Hippocampal formation (tissue), 2 donors: ENCODE data around the gene SYNGR3.
"Not testable (repeated sequence)": the region's sequence is repeated elsewhere in the genome, so short reads cannot be mapped to it uniquely, and the experiment has no call there.

Experiments
- DNase-seq, 2 donors: peaks; one replicate each; lab custom pipeline; 2025; lab: John Stamatoyannopoulos, UW

SYNGR3 gene

DNA sequence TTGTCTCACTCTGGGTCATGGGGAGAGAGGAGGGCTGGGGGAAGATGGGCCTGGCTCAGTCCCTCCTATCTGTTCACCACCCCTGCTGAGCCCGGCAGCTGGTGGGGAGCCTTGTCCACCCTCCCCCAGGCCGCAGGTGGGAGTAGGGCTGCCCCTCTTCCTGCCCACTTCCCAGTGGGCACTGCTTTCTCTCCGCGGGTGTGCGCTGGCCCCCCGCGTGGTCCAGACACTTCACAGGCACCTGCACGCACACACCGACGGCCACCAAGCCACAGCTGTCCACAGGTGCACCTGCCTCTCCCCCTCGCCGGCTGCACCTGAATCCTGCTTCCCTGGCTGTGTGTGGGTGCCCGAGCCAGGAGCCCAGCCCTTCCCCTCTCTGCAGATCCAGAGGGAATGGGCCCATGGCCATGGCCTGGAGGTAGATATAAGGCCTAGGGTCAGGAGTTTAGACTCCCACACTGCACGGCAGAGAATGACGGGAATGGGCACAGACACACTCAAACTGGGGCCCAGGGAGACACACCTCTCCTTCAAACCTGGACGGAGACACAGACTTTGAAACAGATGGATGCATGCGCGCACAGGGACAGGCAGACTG, 39.0 kb downstream of the SYNGR3 start:
- no peak for DNase-seq

DNA sequence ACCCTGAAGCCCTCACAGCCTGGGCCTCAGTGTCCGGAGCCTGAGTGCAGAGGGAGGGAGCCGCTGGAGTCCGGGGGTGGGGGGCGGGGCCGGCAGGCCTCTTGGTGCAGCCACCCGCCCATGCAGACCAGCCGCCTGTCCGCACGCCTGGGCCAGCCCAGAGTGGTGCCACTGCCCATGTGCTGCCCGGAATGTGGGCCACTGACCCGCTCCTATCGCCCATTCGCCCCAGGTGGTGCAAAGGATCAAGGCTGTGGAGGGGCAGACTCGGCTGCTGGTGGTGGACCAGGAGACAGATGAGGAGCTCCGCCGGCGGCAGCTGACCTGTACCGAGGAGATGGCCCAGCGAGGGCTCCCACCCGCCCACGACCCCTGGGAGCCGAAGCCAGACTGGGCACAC, 39.6 kb downstream of the SYNGR3 start:
- no peak for DNase-seq

DNA sequence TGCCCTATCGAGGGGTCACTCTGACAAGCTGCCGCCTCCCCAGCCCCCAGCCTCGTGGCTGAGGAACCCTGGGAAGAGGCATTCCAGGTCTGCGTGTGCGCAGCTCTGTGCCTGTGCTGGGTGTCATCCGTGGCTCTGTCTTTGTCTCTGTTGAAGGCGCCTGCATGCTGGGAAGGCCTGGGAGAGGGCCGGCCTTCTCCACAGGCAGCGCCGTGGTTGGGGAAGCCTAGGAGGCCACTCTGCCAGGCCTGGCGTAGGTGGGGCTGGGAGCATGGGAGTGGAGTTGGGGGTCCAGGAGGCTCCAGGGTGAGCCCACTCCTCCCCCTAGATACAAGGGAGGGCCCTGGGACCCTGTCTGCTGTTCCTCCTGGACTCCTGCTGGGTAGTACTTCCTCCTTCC, 40.3 kb downstream of the SYNGR3 start:
- DNase-seq = no peak

DNA sequence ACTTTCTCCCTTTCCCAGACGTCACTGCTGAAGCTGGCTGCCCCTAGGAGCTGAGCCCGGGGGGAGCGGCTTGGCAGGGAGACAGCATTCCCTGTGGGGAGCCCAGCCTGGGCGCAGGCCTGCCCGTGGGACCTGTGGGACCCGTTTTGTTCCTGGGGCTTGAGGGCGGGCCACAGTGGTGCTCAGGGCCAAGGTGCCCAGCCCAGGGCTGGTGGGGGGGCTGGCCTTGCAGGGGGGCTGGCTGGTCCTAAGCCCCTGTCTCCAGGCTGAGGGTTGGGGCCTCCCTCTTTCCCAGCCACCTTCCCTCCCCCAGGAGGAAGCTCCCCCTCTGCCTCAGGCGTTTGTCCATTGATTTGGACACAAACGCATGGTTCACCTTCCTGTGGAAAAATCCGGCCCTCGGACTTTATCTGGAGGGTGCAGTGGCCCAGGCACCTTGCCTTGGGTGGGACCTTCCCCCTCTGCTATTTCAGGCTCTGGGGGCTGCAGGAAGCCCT, 41.4 kb downstream of the SYNGR3 start:
- no peak for DNase-seq

DNA sequence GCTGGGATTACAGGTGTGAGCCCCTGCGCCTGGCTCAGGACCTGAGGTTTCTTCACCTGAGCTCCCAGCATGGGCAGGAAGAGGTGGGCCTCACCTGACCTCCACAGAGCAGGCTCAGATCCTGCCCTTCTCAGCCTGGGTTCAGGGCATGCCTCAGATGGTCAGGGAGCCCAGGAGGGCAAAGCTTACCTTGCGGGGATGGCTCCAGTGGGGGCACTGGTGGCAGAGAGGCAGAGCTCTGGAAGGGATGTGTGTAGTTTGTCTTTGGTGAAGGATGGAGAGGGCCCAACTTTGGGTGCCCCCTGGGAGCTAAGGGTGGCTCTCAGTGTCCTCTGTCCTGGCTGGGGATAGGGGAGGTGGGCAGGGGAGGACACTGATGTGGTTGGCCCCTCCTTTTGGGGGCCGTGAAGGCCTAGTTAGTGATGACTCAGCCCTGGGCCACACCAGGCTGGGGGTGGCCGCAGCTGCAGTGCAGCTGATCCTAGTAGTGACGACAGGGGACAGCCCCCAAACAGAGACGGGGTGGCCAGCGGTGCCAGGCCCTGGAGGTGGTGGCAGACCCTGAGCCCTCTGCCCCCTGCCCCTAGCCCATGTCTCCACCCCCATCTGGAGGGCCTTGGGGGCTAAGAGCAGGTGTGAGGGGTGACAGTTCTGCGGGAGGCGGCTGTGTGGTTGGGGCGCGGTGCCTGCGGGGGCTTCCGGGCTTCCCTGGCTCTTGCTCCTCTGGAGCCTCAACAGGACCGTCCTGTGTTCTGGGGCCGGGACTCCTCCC, 42.7 kb downstream of the SYNGR3 start:
- DNase-seq = peak; percentile 11 to 31

DNA sequence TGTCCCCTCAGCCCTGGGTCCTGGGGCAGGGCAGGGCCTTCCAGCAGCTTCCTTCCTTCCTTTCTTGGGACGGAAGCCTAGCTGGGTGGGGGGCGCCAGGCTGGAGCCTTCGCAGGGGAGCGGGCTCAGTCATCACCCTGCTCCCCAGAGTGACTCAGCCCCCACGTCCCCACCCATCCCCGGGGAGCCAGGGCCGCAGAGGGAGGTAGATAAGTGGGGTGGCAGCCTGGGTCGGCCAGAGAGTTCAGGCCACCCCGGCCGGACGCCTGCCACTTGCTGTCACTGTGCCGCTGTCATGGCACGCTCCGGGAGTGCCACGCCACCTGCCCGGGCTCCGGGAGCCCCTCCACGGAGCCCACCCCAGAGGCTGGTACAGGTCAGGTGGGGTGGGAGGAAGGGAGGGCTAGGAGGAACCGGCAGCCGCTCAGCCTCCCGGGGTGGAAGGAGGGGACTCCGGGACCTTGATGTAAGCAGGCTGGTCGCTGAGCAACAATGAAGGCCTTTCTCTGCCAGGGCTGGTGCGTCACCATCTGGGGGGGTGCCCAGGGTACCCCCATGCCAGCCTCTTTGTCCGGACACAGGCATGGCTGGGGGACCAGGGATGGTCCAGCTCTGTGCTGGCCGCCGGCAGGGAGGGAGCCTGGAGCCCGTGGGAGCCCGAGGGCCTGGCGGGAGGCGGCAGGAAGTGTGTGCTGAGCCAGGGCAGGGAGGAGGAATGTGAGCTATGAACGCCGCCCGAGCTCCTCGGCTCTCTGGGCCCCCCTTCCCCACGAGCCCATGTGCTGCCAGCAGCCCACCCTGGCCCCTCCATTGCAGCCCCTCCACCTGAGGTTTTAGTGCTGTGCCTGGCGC, 43.5 kb downstream of the SYNGR3 start:
- peak; percentile 80 to 89 for DNase-seq

DNA sequence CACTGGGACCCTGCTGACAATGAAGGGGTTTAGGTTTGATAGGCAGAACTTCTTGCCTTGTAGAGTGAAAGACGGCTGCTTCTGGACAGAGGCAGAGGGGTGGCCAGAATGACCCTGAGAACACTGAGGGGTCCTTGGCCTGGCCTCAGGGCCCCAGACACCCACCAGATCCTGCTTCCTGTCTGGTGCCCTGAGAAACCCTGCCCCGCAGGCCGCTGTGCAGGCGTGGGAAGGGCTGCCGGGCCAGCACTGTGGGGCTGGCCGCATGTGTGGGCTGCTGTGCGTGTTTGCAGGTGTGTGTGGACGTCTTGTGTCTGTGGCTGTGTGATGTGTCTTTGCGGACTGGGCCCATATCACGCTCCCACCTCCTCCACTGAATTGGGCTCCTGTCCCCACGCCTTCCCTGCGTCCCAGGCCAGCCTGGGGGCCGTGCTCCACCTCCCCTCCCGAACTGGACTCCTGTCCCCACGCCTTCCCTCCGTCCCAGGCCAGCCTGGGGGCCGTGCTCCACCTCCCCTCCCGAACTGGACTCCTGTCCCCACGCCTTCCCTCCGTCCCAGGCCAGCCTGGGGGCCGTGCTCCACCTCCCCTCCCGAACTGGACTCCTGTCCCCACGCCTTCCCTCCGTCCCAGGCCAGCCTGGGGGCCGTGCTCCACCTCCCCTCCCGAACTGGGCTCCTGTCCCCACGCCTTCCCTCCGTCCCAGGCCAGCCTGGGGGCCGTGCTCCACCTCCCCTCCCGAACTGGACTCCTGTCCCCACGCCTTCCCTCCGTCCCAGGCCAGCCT, 44.3 kb downstream of the SYNGR3 start:
- not testable (repeated sequence) for DNase-seq

DNA sequence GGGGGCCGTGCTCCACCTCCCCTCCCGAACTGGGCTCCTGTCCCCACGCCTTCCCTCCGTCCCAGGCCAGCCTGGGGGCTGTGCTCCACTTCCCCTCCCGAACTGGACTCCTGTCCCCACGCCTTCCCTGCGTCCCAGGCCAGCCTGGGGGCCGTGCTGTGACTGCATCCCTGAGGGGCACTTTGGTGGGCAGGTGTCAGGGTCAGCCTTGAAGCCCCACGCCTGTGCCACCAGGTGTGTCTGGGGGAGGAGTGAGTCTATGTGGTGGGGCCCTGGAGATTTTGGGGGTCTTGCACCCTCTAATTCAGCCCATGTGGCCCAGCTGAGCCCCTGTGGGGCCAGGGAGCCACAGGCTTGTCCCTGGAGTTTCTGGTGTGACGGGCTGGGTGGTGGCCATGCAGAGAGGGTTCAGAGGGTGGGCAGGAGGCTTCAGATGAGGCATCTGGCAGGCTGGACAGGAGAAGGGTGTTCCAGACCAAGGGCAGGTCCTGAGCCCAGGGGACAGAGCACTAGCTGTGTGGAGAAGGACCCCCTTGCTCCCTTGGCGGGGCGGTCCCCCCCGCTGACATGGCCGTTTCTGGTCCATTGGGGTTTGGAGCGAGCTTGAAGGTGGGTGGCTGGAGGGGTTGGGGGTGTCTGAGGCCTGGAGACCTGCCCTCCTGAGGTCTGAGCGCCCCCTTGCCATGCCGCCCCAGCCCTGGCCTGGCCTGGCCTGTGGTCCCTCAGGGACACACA, 45.1 kb downstream of the SYNGR3 start:
- DNase-seq = no peak

DNA sequence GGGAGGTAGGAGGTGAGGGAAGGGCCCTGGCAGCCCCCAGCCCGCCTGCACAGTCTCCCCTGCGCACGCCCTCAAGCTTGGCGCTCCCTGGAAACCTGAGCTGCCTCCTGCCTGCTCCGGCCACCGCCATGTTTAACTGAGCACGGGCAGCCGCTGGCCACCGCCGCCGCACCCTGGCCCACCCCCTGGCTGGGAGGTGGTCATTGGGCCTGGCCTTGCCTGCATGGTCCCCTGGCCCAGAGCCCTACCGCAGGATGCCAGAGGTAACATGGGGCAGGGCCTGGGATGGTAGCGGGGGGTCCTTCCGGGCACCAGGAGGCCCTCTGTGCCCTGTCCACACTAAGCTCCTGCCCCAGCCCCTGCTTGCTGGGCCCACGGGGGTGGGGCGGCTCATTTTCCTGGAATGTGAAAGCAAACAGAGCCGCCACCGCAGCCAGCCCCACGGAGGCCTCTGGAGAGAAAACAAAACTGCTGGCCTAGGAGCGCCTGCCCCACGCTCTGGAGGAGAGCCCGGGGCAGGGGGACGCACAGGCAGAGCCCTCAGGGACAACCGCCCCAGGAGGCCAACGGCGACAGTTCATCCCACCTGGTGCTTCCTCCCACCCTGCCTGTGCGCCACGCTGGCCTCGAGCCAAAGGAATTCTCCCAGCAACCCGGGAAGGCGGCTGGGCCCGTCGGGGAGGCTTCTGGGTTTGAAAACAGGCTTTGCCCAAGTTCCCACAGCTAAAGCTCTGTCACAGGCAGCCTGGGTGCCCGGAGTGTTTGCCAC, 45.8 kb downstream of the SYNGR3 start:
- no peak for DNase-seq

DNA sequence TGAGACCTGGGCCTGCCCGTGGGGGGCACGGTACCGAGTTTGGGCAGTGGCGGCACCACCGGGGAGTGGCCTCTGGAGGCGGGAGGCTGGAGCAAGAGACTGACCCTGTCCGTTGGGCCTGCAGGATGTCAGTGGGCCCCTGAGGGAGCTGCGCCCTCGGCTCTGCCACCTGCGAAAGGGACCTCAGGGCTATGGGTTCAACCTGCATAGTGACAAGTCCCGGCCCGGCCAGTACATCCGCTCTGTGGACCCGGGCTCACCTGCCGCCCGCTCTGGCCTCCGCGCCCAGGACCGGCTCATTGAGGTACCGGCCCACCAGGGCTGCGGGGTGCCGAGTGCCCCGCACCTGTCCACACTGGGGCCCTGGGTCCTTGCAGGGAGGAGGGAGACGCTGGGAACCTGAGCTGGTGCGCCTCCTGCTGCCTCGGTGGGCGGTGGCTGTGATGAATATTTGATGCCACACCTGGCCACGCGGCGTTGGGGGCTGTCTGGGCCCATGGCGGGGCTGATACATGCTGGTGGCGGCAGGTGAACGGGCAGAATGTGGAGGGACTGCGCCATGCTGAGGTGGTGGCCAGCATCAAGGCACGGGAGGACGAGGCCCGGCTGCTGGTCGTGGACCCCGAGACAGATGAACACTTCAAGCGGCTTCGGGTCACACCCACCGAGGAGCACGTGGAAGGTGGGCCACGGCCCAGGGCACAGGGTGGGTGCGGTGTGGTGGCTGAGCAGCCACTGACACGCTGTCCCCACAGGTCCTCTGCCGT, 46.6 kb downstream of the SYNGR3 start:
- no peak for DNase-seq

DNA sequence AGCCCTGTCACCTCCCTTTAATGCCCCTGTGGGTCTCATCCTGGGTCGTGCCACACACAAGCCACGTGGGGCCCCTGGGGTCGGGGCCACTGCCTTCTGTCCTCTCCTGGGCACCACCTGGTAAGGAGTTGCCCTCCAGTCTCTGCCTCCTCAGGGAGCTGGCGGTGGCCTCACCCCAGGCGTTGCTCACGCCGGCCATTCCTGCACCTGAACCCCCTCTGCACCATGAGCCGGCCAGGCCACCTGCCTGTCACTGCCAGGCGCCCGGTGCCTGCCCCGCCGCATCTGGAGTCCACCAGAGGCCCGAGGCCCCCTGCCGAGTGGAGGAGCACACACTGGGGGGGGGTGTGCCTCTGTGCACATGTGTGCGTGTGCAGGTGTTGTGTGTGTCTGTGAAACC, 47.3 kb downstream of the SYNGR3 start:
- DNase-seq = no peak

DNA sequence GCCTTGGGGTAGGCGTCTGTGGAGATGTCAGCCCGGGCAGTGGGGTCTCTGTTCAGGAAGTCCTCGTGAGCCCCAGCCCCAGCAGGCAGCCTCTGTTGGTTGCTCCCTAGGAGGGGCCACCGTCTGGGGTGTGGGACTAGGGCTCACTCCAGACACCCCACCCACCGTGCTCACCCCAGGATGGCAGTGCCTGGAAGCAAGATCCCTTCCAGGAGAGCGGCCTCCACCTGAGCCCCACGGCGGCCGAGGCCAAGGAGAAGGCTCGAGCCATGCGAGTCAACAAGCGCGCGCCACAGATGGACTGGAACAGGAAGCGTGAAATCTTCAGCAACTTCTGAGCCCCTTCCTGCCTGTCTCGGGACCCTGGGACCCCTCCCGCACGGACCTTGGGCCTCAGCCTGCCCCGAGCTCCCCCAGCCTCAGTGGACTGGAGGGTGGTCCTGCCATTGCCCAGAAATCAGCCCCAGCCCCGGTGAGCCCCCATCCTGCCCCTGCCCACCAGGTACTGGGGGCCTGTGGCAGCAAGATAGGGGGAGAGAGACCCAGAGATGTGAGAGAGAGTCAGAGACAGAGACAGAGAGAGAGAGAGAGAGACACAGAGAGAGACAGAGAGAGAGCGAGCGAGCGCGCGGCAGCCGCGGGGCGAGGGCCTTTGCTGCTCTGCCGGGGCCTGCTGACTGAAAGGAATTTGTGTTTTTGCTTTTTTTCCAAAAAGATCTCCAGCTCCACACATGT, 48.0 kb downstream of the SYNGR3 start:
- no peak for DNase-seq

DNA sequence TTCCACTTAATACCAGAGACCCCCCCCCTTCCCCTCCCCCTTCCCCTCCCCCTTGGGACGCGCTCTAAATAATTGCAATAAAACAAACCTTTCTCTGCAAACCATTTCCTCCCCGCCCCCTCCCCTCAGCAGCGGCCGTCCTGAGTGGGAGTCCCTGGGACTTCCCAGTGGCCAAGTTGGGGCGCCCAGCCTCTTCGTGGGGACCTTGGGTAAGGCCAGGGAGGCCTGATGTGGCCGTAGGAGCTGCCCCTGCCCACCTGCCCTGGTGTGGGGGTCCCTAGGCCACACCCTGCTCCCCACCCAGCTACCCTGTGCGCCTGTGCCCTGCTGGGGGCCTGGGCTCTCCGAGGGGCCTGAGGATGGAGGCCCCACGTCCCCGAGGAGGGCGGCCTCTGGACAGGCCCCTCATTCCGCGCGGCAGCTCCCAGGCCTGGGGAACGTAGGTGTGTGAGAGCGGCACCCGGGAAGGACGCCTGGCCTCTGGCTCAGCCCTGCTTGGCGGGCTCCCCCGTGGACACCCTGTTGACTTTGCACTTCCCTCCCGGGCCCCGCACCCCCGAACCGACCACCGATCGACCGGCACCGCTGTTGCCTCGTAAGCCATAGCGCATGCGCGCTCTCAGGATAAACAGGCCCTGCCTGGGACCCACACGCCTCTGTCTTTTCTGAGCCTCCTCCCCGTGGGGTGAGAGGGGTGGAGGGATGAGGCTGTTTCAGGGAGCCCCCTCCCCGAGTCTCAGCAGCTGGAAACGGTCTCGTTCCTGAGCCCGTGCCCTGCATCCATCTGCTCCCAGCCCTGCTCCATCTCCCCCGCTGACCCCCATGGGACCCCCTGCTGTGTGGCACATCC, 48.8 kb downstream of the SYNGR3 start:
- DNase-seq = no peak

DNA sequence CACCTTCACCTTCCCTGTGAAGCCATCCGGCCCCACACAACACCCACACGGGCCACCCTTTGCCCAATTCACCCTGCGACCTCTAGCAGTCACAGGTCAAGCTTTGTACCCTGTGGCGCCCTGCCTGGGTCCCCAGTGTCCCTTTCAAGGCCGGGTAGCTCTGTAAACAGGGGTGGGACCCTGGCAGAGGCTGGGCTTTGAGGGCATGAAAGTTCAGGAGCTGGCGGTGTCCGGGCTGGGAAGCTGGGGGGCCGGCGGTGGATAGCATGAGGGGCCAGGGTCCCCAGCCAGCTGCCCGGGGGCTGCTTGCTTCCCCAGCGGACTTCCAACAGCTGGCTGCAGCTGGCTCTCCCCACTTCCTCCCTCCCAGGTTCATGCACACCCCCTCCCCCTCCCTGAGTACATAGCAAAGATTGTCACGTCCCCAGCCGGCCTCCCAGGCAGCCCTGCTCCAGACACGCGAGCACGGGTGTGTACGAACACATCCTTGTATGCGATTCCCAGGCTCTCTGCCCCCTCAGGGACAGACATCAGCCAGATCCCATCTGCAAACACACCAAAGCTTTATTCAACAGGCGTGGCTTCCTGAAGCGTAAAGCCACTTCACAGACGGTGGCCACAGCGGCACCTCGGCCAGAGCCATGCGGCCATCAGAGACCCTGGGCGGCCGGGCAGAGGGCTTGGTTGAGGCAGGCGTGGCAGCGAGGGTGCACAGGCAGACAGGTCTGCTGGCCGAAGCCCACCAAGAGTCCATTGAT, 49.7 kb downstream of the SYNGR3 start:
- no peak for DNase-seq

DNA sequence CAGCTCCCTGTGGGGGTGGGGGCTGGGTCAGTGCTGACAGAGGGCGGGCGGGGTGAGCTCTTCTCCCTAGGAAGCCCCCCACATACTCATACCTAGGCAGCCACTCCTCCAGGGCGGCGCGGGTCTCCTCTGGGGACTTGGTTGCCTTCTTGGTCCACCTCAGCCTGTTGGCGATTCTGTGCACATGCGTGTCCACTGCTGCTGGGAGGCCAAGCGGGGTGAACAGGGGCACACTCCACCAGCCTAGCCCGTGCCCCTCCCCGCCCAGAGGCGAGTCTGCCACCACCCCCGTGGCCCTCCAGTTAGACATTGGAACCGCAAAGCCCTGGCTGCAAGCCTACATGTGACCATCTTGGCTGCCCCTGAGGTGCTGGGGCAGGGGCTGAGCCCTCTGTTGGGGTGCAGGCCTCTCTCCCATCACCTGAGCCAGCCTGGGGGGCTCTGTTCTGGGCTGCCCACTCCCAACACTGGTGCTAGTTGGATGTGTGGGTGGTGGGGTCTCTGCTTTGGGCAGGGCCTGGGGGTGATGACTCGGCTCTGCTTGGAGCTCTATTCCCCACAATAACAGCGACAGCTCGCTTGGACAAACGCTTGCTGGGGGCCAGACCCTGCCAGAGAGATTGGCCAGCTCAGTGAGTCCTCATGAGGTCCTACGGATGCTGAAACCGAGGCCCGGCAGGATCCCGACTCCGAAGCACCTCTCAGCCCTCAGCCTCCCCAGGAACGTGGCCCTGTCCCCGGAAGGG, 50.4 kb downstream of the SYNGR3 start:
- no peak for DNase-seq

DNA sequence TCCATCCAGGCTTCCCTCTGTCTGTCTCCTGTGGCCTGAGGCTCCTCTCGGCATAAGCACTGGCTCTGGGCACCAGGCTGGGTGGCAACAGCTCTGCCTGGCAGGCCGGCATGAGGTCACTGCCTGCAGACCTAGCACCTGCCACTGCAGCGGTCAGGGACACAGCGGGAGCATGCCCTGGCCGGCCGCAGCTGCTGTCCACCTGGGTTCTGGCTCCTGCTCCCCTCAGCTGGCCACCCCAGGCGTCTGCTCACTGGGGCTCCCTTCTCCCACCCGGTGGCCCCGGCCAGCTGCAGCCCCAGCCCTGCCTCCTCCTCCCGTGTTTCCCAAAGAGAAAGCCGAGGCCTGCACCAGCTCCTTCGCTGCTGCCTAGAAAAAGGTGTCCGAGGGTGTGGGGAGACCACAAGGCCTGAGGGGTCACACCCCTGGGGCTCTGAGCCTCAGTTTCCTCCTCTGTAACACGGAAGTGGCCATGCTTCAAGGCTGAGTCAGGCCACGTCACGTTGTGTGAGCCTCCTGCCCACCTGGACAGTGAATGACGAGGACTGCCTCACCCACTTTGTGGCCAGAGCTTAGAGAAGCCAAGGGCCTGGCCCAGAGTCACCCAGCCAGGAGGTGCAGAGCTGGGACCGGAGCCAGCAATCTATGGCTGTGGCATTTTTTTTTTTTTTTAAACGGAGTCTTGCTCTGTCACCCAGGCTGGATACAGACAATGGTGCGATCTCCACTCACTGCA, 51.2 kb downstream of the SYNGR3 start:
- DNase-seq = no peak
